Fibroblast of skin of back (primary cell): ENCODE measurements around the gene FBXO38.

Experiments
- DNase-seq: peaks from one replicate; pipeline ENCODE4 v3.0.0-alpha.2; 2013

The FBXO38 gene

DNA sequence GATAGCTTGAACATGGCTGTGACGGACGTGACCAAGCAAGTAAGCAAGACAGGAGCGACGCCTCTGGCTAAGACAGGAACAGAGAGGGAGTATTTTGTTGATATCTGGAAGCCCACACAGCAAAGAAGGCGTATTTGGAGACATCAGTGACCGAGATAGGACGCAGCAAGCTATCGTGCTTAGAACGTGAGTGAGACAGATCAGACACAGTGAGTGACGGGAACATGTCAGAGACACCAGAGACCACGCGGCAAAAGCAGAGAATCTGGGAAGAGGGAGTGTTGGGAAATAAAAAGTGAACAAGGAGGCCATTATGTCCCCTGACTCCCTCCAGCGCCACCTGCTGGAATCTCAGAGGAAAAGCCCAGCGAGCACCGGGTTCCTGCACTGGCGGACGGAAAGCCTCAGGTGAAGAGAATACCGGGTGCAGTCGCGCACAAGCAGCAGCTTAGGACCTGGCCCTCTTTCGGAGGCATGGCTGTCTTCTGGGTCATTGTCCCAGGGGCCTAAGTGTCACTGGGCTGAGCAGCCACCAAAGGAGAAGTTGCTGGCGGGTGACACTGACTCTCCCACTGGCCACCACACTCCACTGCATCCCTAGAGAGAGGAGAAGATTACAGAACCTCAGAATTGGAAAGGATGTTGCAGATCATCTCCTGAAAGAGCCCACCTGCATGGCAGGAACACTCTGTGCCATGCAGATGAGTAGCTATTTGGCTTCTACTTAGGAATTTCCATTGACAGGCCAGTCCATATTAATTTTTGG is 99.1 kb downstream of the FBXO38 start:
- DNase-seq: peak; percentile 45

DNA sequence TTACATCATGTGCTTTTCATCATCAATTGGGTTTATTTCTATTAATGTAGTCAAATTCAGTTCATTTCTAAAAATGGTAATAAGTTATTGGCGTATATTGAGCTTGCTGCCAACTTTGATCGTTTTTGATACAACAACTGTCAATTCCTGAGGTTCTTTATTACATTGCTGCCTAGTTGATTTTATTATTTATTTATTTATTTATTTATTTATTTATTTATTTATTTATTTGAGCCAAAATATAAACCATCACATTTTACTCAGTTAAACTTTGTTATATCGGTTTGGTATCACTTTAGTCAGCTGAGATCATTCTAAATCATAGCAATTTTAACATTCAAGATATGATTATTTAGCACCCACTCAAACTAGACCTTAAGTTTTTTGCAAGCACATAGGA is 100.0 kb downstream of the FBXO38 start:
- no peak for DNase-seq

DNA sequence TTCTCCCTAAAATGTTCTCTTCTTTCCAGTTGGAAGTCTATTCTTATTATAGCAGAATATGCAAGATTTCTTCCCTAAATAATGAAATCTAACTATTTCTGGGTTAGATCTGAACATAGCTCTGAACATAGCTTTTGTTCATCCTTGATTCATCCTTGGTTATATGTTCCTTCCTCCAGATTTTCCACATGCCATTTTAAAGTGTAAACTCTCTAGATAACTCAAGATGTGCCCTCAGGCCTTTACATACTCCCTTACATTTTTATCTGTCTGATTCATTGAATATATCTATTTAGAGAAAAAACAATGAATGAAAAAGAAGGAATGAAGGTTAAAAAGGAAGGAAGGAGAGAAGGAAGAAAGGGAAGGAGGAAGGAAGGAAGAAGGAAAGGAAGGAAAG is 100.9 kb downstream of the FBXO38 start:
- DNase-seq: peak; percentile 29

DNA sequence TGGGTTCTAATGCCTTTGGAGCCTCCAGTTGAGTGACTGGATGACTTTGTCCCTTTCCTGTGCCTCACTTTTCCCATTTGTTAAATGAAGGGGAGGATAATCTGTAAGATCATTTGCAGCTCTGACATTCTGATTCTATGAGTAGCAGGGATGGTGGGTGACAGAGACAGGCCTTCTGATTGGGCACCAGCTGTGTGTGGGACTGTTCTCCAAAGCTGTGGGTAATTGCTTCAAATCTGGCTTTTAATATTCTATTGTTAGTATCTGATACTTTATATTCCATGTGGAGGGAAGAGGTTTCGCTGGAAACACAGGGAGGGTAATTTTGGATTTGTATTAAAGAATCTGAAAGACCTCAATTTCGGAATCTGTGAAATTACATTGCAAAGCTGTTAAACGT is 102.7 kb downstream of the FBXO38 start:
- no peak for DNase-seq

DNA sequence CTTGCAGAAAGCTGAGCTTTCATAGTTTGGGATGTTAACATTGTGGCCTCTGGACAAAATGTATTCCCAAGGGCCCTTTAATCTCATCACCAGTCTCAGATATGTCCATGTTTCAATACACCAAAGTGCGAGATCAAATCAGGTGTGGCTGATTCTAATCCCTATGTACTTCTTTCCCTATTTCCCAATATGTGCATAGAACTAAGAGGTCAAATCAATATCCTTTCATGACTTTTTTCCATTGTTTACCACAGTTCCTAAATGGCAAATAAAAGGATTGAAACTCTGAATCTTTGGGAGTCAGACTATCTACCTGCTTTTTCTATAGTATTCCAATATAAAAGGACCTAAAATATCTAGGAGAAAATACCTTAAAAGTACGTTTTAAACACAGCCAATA is 105.0 kb downstream of the FBXO38 start:
- no peak for DNase-seq

DNA sequence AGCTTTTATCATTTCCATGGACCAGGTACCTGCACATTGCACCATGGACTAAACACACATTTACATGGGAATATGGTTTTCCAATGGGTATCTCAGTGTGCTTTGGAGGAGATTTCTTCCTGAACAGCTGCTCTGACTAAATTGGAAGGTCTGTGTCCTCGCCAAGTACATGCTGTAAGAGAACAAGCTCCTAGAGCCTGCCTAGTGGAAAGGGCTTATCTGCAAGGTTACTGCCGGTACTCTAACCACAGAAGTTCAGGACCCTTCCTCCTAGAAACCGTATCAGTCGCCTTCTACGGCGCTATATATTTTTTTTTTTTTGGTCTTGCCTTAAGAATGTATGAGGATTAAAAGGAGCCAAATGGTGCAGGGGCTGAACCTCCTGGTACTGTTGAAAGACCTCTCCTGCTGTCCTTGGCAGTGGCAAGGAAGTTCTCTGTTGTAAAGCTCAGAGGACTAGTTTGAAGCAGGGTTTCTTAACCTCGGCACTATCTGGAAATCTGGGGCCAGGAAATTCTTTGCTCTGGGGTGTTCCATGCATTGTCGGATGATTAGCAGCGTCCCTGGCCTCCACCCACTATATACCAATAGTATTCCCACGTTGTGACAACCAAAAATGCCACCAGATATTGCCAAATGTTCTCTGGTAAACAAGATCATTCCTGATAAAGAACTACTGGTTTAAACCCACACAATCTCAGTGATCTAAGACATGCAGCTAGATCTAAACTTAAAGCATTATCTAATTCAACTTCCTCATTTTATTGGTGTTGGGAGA is 107.4 kb downstream of the FBXO38 start:
- no peak for DNase-seq

DNA sequence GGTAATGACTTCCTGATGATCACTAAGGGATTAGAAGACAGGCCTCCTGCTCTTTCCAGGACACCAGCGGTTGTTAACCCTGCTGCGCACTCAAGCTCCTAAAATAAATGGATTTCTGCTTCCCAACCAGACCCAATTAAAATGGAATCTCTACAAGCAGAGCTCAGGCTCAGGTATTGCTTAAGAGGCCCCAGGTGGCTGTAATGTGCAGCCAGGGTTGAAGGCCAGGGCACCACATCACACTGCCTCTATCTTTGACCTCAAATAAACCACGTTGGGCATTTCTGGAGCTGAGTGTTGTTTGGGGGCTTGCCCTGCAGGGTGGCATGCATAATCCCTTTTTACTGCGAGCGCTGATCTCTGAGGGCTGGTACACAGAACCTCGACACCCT is 108.0 kb downstream of the FBXO38 start:
- DNase-seq: no peak

DNA sequence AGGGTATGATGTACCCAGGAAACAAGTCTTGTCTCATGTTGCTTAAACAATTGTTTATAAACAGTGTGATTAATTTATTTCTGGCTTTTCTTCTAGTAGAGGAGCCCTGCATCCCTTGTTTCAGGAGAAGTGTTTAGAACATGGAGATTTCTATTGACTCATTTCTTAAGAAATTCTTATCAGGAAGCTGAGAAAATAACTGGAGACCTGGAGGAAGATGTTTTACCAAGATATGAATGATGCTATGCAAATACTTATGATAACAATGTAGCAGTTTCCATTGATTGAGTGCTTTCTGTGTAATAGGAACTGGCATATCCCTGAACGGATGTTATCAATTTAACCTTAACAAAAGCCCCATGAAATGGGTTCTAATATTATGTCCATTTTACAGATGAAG is 108.6 kb downstream of the FBXO38 start:
- no peak for DNase-seq
